ENCODE measurements around the gene CHRNA10.
"Not testable (repeated sequence)": the region's sequence is repeated elsewhere in the genome, so short reads cannot be mapped to it uniquely, and the experiment has no call there.

CHRNA10 gene

DNA sequence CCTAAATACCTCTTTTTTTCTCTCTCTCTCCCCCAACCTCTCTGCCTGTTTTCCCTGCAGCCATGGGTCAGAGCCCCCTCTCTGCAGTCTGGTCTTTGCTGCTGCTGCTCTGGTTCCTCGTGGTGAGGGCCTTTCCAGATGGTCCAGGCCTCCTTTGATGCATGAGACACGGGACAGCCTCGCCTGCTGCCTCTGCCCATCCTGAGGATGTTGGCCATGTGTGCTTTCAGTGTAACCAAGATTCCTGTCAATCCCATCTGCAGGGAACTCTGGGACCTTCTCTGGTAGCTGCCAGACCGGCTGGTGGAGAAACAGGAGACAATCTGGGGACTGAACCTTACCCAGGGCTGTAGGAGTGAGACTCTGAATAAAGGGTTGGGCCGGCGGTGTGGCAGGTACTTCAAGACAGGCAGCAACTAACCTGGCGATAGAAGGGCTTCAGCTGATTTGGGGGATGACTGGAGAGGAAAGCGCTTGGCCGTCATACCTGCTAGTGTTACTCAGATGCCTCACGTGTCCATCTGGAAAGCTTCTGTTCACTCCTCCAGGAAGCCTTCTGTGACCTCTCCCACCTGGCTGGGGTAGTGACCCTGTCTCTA, 7.1 kb downstream of the CHRNA10 start:
- no peak for DNase-seq (ENCODE audit: low spot score)

- DNase-seq (ENCODE audit: low spot score) = no peak
Observed at GRCh38 chr11:3662856-3663255, 8.3 kb downstream of the CHRNA10 start.

DNA sequence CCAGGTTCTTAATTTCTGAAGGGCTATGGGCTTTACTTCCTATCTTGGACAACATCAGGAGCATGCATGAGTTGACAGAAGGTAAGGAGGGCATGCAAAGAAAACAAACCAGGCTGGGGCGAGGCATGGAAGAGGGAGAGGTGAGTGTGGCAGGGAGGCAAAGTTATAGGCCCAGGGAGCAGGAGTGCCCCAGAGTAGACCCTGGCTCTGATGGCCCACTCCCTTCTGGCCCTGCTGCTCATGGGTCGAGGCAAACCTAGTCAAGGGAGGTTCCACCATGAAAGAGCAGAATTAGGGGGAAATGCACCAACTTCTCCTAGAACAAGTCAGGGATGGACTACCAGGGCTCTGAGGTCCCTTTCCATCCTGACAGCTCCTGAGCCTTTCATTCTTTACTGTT, 10.2 kb downstream of the CHRNA10 start:
- DNase-seq (ENCODE audit: low spot score) = no peak

- DNase-seq (ENCODE audit: low spot score) = no peak
Observed at GRCh38 chr11:3659595-3660515, 11.3 kb downstream of the CHRNA10 start.

DNA sequence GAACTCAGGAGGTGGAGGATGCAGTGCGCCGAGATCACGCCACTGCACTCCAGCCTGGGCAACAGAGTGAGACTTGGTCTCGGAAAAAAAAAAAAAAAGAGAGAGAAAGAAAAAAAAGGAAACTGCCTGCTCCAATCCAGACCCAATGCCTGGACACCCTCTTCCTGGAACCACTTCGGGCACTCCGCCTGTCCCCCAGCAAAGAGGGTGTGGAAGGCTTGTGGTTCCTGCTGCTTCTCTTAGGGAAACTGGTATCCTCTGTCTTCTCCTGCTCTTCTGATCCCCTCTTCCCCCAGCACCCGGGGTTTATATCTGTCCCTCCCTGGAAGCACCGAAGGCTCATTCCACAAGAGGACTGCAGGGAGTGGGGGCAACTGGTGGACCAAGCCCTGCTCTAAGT, 12.9 kb downstream of the CHRNA10 start:
- DNase-seq (ENCODE audit: low spot score) = no peak

GRCh38 chr11:3657331-3657730, 13.9 kb downstream of the CHRNA10 start:
- DNase-seq (ENCODE audit: low spot score) = not testable (repeated sequence)

GRCh38 chr11:3655547-3655946, 15.6 kb downstream of the CHRNA10 start:
- DNase-seq (ENCODE audit: low spot score) = no peak

GRCh38 chr11:3652514-3652913, 18.7 kb downstream of the CHRNA10 start:
- not testable (repeated sequence) for DNase-seq (ENCODE audit: low spot score)

DNA sequence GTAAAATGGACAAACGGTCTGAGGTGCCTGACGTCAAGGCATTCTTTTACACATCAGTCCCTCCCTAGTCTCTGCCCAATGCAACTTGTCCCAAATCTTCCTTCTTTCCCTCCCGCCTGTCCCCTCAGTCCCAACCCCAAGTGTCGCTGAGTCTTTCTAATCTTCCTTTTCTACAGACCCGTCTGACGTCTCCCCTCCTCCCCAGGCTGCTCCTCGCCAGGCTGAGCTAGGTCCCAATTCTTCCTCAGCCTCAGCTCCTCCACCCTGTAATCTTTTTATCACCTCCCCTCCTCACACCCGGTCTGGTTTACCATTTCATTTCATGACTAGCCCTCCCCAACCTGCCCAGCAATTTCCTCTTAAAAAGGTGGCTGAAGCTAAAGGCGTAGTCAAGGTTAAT, 21.8 kb downstream of the CHRNA10 start:
- not testable (repeated sequence) for DNase-seq (ENCODE audit: low spot score)

DNA sequence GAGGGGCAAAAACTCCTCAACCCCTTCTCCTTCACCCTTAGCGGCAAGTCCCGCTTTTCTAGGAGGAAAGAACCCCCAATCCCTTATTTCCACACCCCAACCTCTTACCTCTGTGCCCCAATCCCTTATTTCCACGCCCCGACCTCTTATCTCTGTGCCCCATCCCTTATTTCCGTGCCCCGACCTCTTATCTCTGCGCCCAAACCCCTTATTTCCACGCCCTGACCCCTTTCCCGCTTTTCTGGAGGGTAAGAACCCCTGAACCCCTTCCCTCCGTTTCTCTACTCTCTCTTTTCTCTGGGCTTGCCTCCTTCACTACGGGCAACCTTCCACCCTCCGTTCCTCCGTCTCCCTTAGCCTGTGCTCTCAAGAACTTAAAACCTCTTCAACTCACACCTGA, 22.3 kb downstream of the CHRNA10 start:
- DNase-seq (ENCODE audit: low spot score) = not testable (repeated sequence)

DNA sequence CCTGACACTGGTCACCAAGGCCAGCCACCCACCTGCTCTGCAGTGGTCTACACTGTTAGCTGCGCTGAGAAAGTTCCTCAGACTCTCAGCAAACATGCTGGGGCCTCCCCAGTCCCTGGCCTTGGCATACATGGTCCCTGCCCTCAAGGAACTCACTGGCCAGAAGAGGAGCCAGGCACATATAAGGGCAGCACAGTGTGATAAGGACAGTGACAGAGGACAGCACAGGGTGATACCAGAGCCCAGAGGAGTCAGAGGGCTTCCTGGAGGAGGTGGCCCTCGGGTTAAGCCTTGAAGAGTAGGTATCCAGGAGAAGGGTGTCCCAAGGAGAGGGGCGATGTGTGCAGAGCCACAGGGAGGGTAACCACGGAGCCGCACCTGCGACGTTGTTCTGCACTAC, 25.6 kb downstream of the CHRNA10 start:
- DNase-seq (ENCODE audit: low spot score) = no peak

DNA sequence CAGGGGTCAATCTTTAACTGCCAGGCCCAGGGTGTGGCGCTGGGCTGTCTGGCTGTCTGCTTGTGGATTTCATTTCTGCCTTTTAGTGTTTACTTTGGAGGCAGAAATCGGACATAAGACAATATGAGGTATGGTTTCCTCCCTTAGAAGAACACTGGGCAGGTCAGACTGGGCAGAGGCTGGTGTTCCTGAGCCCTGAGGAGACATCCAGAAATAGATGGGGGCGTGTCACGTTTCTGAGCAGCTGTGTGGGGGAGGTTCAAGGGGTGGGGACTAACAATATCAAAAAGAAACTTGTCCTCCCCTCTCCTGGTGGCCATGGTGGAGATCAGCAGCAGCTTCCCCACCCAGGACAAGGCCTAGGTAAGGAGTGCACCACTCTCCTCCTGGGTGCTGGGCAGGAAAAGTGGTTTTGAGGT, 26.4 kb downstream of the CHRNA10 start, which contains the start of gene ART1:
Gene ART1, plus strand, starts transcription at position 312 of the 419 bp plus-strand sequence. CDS start 14,086 bp downstream, outside the sequence.
- no peak for DNase-seq (ENCODE audit: low spot score)

DNA sequence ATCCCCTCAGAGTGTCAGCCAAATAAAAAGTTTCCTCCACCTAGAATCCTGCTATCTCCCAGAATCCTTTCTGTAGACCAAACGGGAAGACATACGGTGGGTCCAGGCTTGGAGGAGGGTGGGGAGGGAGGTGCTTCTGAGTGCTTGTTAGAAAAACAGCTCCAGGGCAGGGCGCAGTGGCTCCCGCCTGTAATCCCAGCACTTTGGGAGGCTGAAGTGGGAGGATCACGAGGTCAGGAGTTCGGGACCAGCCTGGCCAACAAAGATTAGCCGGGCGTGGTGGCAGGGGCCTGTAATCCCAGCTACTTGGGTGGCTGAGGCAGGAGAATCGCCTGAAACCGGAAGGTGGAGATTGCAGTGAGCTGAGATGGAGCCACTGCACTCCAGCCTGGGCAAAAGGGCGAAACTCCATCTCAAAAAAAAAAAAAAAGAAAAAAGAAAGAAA, 28.1 kb downstream of the CHRNA10 start:
- not testable (repeated sequence) for DNase-seq (ENCODE audit: low spot score)

- DNase-seq (ENCODE audit: low spot score) = peak; percentile 74
Observed at GRCh38 chr11:3642071-3642951, 28.9 kb downstream of the CHRNA10 start.

- no peak for DNase-seq (ENCODE audit: low spot score)
Observed at GRCh38 chr11:3641701-3642070, 29.5 kb downstream of the CHRNA10 start, which contains the start of gene ART5. Gene ART5 (minus strand): TSS chr11:3641992. CDS start chr11:3641862, 130 bp downstream.

DNA sequence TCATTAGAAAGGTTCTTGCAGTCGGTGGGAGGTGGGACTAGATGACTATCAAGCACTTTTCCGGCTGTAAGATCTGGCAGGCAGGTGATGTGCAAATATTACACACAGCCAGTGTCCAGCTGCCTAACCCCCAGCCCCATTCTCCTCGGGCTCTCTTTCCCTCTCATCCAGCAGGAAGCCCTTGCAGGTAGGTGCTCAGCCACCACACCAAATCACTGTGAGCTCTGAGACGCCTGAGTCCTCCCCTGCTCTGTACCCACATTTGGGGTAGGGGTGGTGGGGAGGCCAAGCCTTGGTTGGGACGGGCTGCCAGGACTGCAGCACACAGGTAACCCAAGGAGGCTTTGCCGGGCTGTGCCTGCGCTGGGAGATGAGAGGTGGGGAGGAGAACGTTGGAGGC, 30.0 kb downstream of the CHRNA10 start:
- no peak for DNase-seq (ENCODE audit: low spot score)

DNA sequence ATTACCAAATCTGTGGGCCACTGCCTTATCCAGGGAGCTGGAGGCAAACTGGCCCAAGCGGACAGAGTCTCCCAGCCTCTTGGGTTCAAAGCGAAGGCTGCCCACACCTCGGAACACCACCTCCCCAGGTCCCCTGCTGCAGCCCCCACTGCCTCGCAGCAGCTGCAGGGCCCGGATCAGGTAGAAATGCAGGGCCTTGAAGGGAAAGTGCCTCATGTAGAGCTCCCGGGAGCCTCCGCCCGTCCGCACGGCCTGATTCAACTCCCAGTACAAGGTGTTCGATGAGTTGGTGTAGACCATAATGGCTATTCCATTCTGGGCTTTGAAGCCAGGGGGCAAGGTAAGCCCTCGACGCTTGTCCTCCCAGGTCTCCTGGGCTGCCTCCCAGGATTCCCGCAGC, 31.3 kb downstream of the CHRNA10 start:
- no peak for DNase-seq (ENCODE audit: low spot score)

- no peak for DNase-seq (ENCODE audit: low spot score)
Observed at GRCh38 chr11:3638513-3638912, 32.7 kb downstream of the CHRNA10 start.

DNA sequence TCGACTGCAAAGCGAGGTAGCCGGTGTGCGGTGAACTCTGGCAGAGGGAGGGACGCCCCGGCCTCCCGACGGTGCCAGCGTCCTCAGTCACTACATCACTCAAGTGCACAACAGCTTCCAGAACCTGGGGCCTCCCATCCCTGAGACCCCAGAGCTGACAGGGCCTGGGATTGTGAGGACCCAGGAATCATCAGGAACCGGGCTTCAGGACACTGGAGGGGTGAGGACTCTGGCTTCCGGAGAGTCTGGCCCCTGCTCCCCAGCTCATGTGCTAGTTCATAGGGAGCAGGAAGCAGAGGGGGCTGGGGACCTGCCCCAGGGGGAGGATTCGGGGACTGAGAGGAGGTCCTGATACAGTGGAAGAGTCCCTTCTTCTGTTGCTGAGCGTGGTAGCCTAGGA, 34.0 kb downstream of the CHRNA10 start:
- DNase-seq (ENCODE audit: low spot score) = no peak

DNA sequence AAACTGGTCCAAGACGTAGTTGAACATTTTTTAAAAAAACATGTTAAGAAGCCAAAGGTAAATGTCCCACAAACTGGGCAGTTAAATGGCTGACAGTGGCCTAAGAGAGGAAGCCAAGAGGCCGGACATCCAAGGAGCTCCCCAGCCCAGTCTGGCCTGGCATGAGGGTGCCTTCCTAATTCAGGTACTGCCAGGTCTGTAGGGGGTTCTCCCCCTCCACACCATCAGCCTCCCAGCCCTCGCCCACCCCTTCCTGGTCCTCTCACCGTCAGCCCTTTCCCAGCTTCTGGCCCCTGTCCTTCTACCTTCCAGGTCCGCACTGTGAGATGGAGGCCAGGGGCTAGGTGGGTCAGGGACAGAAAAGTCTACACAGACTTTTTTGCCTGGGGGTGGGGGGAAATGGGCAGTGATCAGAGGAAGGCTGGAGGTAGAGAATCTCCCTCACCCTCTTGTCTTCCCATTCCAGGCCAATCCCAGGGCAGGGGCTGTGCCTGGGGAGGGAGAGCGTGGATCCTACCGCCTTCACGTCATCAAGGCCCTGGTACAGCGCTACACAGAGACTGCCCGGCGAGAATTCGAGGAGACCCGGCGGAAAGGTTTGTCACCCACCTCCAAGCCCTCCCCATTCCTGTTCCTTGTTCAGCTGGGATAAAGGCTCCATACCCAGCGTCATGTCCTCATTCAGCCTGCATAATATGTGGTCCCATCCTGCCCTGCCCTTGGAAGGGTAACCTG, 35.4 kb downstream of the CHRNA10 start:
- no peak for DNase-seq (ENCODE audit: low spot score)

DNA sequence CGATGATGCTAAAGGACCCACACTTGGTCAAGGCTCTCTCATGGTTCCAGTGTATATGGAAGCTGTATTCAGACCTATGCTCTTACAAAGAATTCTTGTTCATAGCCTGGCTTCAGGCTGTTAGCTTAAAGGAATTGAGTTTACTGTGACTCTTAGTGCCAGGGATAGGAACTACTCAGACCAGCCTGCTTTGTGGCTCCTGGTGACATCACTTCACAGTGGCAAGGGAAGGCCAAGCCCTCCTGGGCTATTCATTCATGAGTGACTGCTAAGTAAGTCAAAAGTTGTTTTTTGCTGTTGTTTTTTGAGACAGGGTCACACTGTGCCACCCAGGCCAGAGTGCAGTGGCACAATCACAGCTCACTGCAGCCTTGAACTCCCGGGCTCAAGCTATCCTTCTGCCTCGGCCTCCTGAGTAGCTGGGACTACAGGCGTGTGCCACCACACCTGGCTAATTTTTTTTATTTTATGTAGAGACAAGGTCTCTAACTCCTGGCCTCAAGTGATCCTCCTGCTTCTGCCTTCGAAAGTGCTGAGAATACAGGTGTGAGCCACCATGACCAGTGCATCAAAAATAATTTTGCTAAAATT, 39.0 kb downstream of the CHRNA10 start:
- DNase-seq (ENCODE audit: low spot score) = no peak
